Activated T-cell treated with anti-CD3 and anti-CD28 coated beads for 1 hour (primary cell): ENCODE measurements around the gene SCRN2.
A peak's percentile ranks its signal among the peaks of the same experiment; 100 is the strongest.

Source experiments
- DNase-seq: peaks from one replicate; pipeline ENCODE4 v3.0.0-alpha.2; 2020; ENCODE audit warnings: low read depth

Gene SCRN2

DNA sequence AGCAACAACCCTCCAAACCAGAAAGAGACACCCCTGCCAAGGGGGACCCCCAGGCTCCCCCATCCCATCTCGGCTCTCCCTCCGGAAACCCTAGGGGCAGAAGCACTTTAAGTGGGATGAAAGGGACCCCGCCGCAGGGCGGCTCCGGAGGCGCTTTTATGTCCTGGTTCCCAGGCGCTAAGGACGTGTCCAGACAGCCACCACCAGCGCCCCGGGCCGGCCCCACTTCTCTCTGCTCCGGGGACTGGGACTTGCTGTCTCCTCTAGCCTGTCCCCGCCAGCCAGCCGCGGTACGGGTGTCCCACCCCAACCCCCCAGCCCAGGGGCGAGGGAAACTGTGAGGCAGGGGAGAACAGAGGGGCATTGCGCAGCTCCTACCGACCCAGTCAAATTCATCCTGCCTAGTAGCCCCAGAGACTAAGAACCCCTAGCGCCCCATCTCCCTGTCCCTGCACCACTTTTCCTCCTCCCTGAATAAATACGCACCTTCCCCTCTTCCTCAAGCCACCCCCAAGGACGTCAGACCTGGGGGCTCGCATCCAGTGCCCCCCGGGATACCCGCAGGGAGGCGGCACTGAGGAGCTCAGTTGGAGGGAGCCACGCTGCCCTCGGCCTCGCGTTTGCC, 5.8 kb upstream of the SCRN2 start:
- no peak for DNase-seq

- DNase-seq = no peak
Observed at GRCh38 chr17:47845716-47846075, 4.6 kb upstream of the SCRN2 start.

DNA sequence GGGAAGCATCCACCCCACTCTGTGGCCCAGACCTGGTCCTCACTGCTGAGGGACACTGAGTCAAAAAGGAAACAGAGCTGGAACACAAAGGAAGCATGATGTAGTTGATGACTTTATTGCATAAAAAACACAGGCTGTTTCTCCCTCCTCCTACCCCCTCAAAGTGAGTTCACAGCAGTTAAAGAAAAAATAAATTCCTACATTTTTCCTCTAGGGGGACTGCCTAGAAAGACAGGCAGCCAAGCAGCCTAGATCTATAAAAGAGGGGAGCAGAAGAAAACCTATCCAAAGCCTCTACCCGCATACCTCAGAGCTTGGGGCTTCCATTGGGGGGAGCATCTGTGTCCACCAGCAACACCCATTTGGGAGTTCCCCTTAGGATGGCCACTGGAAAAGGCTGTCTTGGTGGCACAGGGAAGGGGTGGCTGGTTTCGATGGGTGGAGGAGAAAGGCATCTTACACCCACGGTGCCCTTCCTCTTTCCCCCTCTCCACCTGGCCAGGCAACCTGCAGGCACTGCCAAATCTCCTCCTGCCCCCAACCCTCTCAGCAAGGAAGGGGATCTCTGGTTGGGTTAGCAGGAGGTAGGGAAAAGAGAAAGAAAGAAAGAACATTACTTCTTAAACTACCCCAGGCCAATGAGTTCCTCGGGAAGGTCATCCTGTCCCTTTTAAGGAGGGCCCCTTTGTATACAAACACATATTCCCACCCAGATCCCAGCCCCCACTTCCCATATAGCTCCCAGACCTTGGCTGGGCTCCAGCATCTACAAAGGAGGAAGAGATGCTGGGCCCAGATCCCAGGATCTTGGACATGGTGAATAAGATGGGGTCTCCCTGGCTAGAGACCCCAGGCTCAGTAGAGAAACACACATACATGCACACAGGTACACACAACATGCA, 4.0 kb upstream of the SCRN2 start:
- no peak for DNase-seq

GRCh38 chr17:47844227-47844626, 3.2 kb upstream of the SCRN2 start:
- no peak for DNase-seq

- no peak for DNase-seq
Observed at GRCh38 chr17:47843391-47843730, 2.3 kb upstream of the SCRN2 start.

DNA sequence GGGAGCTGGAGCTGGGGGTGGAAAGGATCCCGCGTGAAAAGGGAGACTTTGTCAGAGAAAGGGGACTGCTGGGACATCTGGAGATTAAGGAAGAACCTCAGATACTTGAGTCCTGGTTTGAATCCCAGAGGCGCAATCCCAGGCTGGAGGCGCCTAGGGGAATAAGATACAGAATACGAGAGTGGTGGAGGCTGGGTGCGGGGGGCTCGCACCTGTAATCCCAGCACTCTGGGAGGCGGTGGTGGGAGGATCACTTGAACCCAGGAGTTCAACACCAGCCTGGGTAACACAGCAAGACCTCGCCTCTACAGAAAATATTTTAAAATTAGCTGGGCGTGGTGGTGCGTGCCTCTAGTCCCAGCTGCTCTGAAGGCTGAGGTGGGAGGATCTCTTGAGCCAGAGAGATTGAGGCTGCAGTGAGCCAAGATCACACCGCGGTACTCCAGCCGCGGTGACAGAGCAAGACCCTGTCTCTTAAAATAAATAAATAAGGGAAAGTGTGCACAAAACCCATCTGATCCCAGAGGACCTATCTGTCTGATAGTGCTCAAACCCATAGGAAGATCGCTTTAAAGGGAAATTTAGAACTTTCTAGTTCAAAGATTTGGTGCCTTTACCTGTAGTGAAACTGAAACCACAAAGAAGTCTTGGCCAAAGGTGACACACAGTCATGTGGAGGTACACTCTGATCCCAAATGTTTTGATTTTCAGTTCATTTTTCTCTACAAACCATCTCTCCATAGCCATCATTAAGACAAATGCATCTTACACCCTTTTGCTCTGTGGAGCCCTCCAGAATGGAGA, 617 bp upstream of the SCRN2 start:
- DNase-seq = no peak

- no peak for DNase-seq
Observed at GRCh38 chr17:47840001-47840741, 902 bp downstream of the SCRN2 start.

- no peak for DNase-seq
Observed at GRCh38 chr17:47839071-47839470, 2.0 kb downstream of the SCRN2 start.

GRCh38 chr17:47838636-47839035, 2.4 kb downstream of the SCRN2 start:
- no peak for DNase-seq

DNA sequence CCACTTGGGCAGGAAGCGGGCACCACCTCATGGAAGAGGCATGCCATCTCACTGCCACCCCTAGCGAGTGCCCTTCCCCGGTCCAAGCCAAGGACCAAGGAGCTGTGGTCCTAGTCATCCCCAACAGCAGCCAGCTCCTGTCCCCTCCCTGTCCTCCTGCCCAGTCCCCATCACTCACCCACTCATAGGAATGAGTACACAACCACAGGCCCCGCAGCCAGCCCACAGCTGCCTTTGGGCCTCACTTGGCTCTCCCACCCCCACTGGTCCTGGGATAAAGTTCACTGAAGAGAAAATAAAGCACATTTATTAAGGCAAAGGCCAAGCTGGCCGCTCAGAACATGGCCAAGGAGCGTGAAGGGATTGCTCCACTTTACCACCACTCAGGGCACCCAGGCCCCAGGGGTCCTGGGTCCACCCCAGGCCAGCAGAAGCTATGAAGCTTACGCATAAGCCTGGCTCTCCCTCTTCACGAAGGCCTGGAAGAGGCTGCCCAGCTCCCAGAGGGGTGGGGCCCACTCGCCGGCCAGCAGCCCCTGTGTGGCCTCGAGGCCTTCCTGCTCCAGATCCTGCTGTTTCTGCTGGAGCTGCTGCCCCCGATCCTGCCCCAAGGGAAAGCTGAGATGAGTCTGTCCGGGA, 3.6 kb downstream of the SCRN2 start:
- no peak for DNase-seq

DNA sequence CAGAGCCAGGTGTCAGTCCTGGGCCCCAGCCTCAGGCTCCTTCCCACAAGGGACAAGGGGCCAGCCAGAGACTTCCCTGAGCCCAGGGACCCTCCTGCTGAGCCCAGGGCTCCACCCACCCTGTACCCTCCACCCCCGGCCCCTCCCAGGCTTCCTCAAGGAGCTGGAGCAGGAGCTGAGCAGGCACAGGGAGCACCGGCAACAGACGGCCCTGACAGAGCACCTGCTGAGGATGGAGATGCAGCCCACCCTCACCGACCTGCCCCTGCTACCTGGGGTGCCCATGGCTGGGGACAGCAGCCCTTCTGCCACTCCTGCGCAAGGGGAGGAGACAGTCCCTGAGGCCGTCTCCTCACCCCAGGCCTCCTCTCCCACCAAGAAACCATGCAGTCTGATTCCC, 4.5 kb downstream of the SCRN2 start:
- DNase-seq = no peak

DNA sequence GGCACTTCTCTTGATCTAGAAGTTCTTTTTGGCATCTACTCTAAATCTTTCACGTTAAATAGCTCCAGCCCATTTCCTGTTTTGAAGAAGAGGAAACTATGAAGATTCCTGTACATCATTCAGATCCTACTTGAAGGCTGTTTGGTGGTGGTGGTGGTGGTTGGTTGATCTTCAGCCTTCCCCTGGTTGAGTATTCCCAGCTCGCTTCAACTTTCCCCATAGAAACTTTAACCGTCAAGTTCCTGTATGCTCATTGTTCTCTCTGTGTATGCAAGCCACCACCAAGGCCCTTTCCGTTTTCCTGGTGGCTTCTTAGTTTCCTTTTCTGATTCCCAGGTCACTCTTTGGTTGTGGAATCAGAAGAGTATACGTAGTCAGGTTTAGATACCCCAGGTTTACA, 6.3 kb downstream of the SCRN2 start:
- DNase-seq = no peak

DNA sequence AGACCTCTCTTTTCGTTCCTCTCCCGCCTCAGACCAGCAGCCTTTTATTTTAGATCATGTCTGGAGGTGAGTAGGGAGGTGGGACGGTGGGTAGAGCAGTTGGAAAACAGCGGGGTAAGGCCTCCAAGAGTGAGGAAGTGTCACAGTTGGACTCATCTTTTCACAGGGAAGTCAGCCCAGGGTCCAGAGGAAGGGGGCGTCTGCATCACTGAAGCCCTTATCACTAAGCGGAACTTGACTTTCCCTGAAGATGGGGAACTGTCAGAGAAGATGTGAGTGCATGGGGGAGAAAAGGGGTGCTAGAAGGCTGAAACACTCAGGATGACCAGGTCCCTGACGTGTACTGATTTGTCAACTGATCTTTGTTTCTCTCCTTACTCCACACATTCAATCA, 9.1 kb downstream of the SCRN2 start:
- DNase-seq = no peak

- peak; percentile 86 for DNase-seq
Observed at GRCh38 chr17:47831003-47831933, 9.8 kb downstream of the SCRN2 start, which contains the start of the genes LRRC46 and MRPL10. LRRC46 (plus strand) TSS chr17:47831670; CDS start chr17:47831990, 320 bp downstream. MRPL10 (minus strand) TSS chr17:47831541; CDS start chr17:47831511, 30 bp downstream.

DNA sequence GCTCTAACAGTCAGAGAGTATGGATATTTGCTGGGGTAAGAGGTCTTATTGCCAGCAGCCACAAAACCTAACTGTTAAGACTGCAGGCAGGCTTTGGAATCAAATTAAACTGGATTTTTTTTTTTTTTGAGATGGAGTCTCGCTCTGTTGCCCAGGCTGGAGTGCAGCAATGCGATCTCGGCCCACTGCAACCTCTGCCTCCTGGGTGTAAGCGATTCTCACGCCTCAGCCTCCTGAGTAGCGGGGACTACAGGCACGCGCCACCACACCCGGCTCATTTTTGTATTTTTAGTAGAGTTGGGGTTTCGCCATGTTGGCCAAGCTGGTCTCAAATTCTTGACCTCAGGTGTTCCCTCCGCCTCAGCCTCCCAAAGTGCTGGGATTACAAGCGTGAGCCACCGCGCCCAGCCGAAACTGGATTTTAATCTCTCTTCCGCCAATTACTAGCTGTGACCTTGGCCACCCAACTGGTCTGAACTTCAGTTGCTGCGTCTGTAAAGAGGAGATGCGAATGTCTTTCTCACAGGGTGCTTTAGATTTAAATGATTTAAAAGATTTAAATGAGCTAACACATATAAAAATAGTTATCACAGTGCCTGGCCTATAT, 10.6 kb downstream of the SCRN2 start:
- no peak for DNase-seq

- no peak for DNase-seq
Observed at GRCh38 chr17:47829870-47830269, 11.2 kb downstream of the SCRN2 start.

- no peak for DNase-seq
Observed at GRCh38 chr17:47823519-47823918, 17.6 kb downstream of the SCRN2 start.

GRCh38 chr17:47822785-47823184, 18.3 kb downstream of the SCRN2 start:
- DNase-seq = no peak

DNA sequence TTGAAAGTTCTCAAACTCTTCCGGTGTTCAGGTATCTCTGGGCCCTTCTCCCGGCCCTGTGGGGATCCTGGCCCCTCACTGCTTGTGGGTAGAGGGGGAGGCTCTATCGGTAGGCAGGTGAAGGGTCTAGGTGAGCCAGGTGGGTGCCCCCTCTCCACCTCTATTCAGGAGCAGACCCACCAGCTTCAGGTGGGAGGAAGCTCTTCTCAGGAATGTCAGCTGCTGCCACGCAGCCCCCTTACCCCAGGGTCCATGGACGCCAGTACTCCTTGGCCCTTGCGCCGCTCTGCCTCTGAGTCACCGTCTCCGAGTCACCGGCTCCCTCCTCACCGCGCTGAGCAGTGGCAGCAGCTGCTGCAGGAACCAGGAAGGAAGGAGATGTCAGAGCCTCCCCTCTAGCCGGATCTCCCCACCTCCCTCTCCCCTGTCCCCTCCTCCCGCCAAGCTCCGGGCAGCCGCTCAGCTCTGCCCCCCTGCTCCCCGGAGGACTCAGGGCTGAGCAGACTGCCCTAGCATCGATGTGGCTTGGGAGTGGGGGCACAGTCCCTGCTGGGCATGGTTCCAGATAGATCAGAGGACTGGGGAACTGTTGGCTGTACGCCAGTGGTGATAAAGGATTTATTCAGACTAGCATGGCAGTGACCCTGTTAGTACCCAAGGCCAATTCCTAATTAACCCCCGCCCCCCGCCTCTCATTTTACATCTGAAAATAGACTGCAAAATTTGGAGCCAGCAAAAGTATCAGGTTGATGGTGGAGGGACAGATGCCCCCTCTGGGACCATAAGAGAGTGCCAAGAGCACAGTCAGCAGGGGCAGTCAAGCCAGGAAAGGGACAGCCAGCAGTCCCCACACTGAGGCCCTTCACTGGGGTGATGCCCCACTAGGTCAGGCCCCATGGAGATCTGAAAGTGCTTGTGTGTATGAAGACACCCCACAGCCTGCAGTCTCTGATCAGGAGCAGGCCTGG, 19.4 kb downstream of the SCRN2 start, which contains the start of gene OSBPL7:
Gene OSBPL7 (minus strand): TSS at position 371 of the 968 bp plus-strand sequence. CDS start 1,516 bp downstream, outside the sequence.
- DNase-seq = peak; percentile 64
